Peyer's patch (tissue), 4 donors: ENCODE results near the gene TXK. TPM values are rescaled to one million over a fixed set of nuclear protein-coding genes. Genes with fewer than 3 reads are reported as not detected.

ENCODE experiments used
- DNase-seq, 3 donors: peaks; one replicate each; pipeline ENCODE4 v3.0.0-alpha.2; 2017 to 2019
- H3K27ac ChIP-seq, 4 donors: fragments of 200-600 bp; sonication (generic); one replicate each; pipeline ENCODE4 v1.5.1; 2016 to 2019
- H3K27me3 ChIP-seq, 2 donors: fragments of 200-600 bp; sonication (generic); one replicate each; pipeline ENCODE4 v1.5.1; 2019
- H3K36me3 ChIP-seq, 3 donors: fragments of 200-600 bp; sonication (generic); one replicate each; pipeline ENCODE4 v1.5.1; 2016 to 2019
- H3K4me1 ChIP-seq, 4 donors: fragments of 200-600 bp; sonication (generic); one replicate each; pipeline ENCODE4 v1.5.1; 2016 to 2019
- H3K4me3 ChIP-seq, 4 donors: fragments of 200-600 bp; sonication (generic); 1 replicate in 3 of 4; 2 replicates in 1 of 4; pipeline ENCODE4 v1.5.1; 2016 to 2019; ENCODE audit warnings: mild to moderate bottlenecking in 1 of 4
- H3K9me3 ChIP-seq, 4 donors: fragments of 200-600 bp; sonication (generic); one replicate each; pipeline ENCODE4 v1.5.1; 2016 to 2019; ENCODE audit warnings: mild to moderate bottlenecking in 1 of 4
- CTCF ChIP-seq, 6 experiments: fragments of 450-650 bp in 4 of 6; fragments of 200-600 bp in 2 of 6; sonication (generic) in 1 of 6; IDR thresholded peaks; one replicate each; pipeline ENCODE4 v1.5.1; 2017 to 2019; ENCODE audit warnings: antibody characterized with exemption in 6 of 6, mild to moderate bottlenecking in 3 of 6, moderate library complexity in 1 of 6
- POLR2A ChIP-seq, 2 donors: fragments of 450-650 bp; IDR thresholded peaks; one replicate each; pipeline ENCODE4 v1.5.1; 2017; ENCODE audit warnings: antibody characterized with exemption in 2 of 2, mild to moderate bottlenecking in 2 of 2, moderate library complexity in 2 of 2
- total RNA-seq, 4 donors: library from RNA; depleted of rRNA; stranded (reverse); fragments of >200 nt; gene quantifications; one replicate each; pipeline ENCODE4 v1.1.0, GENCODE V29; 2016

TXK gene
- total RNA-seq, 4 donors from 2014 or later: 3.9 to 33.0 (median 9.5) TPM

- no peak overlapping the region for H3K27ac ChIP-seq
- TF ChIP-seq CTCF (IDR thresholded peaks at IDR 0.05): no peak
- TF ChIP-seq POLR2A (IDR thresholded peaks at IDR 0.05): no peak
- DNase-seq: no peak
- H3K4me1 ChIP-seq: peaks cover 0 to 9% (median 0%) of the 10 kb centered on the region in 4 donors
- H3K4me3 ChIP-seq: no peak overlapping the region
- no peaks in the 10 kb centered on the region for H3K36me3 ChIP-seq
- no peaks in the 10 kb centered on the region for H3K27me3 ChIP-seq
- no peaks in the 10 kb centered on the region for H3K9me3 ChIP-seq
Measured at GRCh38 chr4:48078862-48079655, 55.0 kb downstream of the TXK start.

- H3K27me3 ChIP-seq: no peaks in the 10 kb centered on the region
- no peak for TF ChIP-seq POLR2A (IDR thresholded peaks at IDR 0.05)
- TF ChIP-seq CTCF (IDR thresholded peaks at IDR 0.05): no peak
- no peak overlapping the region for H3K4me3 ChIP-seq
- DNase-seq: no peak
- H3K9me3 ChIP-seq: no peaks in the 10 kb centered on the region
- no peaks in the 10 kb centered on the region for H3K36me3 ChIP-seq
- peaks cover 0 to 9% (median 0%) of the 10 kb centered on the region in 4 donors for H3K4me1 ChIP-seq
- H3K27ac ChIP-seq: no peak overlapping the region
Measured at GRCh38 chr4:48078425-48078824, 55.6 kb downstream of the TXK start.

GRCh38 chr4:48074657-48075056 is 59.4 kb downstream of the TXK start:
- Histone ChIP-seq H3K27me3 (no peaks in the 10 kb centered on the region), H3K36me3 (no peaks in the 10 kb centered on the region), H3K27ac (no peak overlapping the region), H3K4me1 (peaks cover 0 to 3% (median 0%) of the 10 kb centered on the region in 4 donors), H3K9me3 (no peaks in the 10 kb centered on the region), H3K4me3 (no peak overlapping the region)
- no peak for DNase-seq
- TF ChIP-seq POLR2A (IDR thresholded peaks at IDR 0.05): no peak
- TF ChIP-seq CTCF (IDR thresholded peaks at IDR 0.05): no peak

GRCh38 chr4:48073567-48074103 is 60.4 kb downstream of the TXK start:
- TF ChIP-seq CTCF (IDR thresholded peaks at IDR 0.05): no peak
- no peak for TF ChIP-seq POLR2A (IDR thresholded peaks at IDR 0.05)
- H3K4me3 ChIP-seq: no peak overlapping the region
- no peak overlapping the region for H3K27ac ChIP-seq
- no peaks in the 10 kb centered on the region for H3K36me3 ChIP-seq
- H3K4me1 ChIP-seq: no peaks in the 10 kb centered on the region
- H3K9me3 ChIP-seq: no peaks in the 10 kb centered on the region
- H3K27me3 ChIP-seq: no peaks in the 10 kb centered on the region
- DNase-seq: no peak

GRCh38 chr4:48071191-48071590 is 62.9 kb downstream of the TXK start:
- no peak for DNase-seq
- no peaks in the 10 kb centered on the region for H3K36me3 ChIP-seq
- no peak for TF ChIP-seq CTCF (IDR thresholded peaks at IDR 0.05)
- TF ChIP-seq POLR2A (IDR thresholded peaks at IDR 0.05): no peak
- H3K9me3 ChIP-seq: no peaks in the 10 kb centered on the region
- no peaks in the 10 kb centered on the region for H3K27me3 ChIP-seq
- H3K27ac ChIP-seq: no peak overlapping the region
- H3K4me1 ChIP-seq: no peaks in the 10 kb centered on the region
- no peak overlapping the region for H3K4me3 ChIP-seq
